ENCODE data around the gene PHF20.

DNA sequence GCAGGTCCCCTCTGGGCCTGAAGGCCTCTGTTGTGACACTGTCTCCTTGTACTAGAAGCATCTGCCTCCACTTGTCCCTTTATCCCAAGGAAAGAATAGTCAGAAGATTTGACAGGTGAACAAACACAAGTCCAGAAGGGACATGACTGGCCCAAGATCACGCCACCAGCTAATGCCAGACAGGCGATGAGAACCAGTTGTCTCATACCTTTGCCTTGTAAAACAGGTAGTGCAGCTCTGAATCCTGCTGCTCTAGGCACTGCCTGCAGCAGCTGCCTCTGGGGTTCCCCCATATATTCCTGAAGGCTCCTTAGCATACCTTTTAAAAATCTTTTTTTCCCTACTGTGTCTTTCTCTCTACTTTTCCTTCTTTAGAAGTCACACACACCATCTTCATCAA lies 157.5 kb downstream of the PHF20 start:
- TF ChIP-seq, protein P1, sequence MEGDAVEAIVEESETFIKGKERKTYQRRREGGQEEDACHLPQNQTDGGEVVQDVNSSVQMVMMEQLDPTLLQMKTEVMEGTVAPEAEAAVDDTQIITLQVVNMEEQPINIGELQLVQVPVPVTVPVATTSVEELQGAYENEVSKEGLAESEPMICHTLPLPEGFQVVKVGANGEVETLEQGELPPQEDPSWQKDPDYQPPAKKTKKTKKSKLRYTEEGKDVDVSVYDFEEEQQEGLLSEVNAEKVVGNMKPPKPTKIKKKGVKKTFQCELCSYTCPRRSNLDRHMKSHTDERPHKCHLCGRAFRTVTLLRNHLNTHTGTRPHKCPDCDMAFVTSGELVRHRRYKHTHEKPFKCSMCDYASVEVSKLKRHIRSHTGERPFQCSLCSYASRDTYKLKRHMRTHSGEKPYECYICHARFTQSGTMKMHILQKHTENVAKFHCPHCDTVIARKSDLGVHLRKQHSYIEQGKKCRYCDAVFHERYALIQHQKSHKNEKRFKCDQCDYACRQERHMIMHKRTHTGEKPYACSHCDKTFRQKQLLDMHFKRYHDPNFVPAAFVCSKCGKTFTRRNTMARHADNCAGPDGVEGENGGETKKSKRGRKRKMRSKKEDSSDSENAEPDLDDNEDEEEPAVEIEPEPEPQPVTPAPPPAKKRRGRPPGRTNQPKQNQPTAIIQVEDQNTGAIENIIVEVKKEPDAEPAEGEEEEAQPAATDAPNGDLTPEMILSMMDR (IDR thresholded peaks at IDR 0.05; ENCODE audit: low read length), result no peak
- TF ChIP-seq EZH2 (optimal IDR thresholded peaks at IDR 0.05; ENCODE audit: low read depth, low read length), result no peak
- TF ChIP-seq EZH2phosphoT487 (IDR thresholded peaks at IDR 0.05; ENCODE audit: low read length), result no peak
